Measurements from ENCODE around the gene LDOC1. TPM values are rescaled to one million over a fixed set of nuclear protein-coding genes. Genes with fewer than 3 reads are reported as not detected.
"Not testable (repeated sequence)": the region's sequence is repeated elsewhere in the genome, so short reads cannot be mapped to it uniquely, and the experiment has no call there.

The LDOC1 gene
- total and polyA plus RNA-seq, 2 experiments from 2014 or later = 9.0 to 137 TPM

DNA sequence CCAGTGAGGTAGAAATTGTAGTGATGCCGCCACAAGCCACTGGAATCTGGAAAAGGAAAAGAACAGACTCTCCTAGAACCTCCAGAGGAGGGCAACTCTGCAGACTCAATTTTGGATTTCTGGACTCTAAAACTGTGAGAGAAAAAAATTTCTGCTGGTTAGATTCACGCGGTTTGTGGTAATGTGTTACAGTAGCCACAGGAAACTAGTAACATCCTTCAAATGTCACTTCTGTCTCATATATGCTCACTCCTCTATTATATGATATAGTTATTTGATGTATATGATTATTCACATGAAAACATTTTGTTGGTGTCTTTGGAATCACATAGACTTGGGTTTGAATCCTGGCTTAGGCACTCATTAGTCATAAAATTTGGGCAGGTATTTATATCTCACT lies 18.8 kb downstream of the LDOC1 start:
- WGBS (ENCODE audit: low lambda C conversion rate, missing lambda C conversion rate) = 84% methylated on average over 3 of the region's 3 CpGs
- Histone ChIP-seq H3K4me1 (ENCODE audit: insufficient read depth) (no peaks in the 10 kb centered on the region), H4K20me1 (ENCODE audit: insufficient read depth, poor library complexity, severe bottlenecking) (no peaks in the 10 kb centered on the region), H3K79me2 (no peaks in the 10 kb centered on the region), H3K27me3 (no peaks in the 10 kb centered on the region), H3K4me3 (no peak overlapping the region), H3K9me2 (replicated peaks; ENCODE audit: insufficient read depth) (no peaks in the 10 kb centered on the region), H3K9me3 (ENCODE audit: low read depth) (no peaks in the 10 kb centered on the region), H2AFZ (no peak overlapping the region), H3K36me3 (replicated peaks; ENCODE audit: insufficient read depth, low read depth) (no peaks in the 10 kb centered on the region), H3K4me2 (no peak overlapping the region), H3K27ac (no peak overlapping the region)
- no peak for DNase-seq (ENCODE audit: low spot score)
- no peak for TF ChIP-seq EZH2phosphoT487 (IDR thresholded peaks at IDR 0.05; ENCODE audit: low read depth, severe bottlenecking, unreplicated experiment)
- TF ChIP-seq EZH2 (IDR thresholded peaks at IDR 0.05; ENCODE audit: borderline replicate concordance) = no peak
- no peak for TF ChIP-seq CTCF (IDR thresholded peaks at IDR 0.05; ENCODE audit: poor library complexity)

- not testable (repeated sequence) for H3K79me2 ChIP-seq; H3K9me3 ChIP-seq (ENCODE audit: low read depth); H3K4me2 ChIP-seq; H3K36me3 ChIP-seq (replicated peaks; ENCODE audit: insufficient read depth, low read depth); DNase-seq (ENCODE audit: low spot score); H3K4me3 ChIP-seq; H4K20me1 ChIP-seq (ENCODE audit: insufficient read depth, poor library complexity, severe bottlenecking); H2AFZ ChIP-seq; H3K27me3 ChIP-seq; H3K9me2 ChIP-seq (replicated peaks; ENCODE audit: insufficient read depth); H3K4me1 ChIP-seq (ENCODE audit: insufficient read depth); H3K27ac ChIP-seq
- 81% methylated on average over 3 of the region's 3 CpGs for WGBS (ENCODE audit: low lambda C conversion rate, missing lambda C conversion rate)
These were observed 21.7 kb downstream of the LDOC1 start for GRCh38 chrX:141155231-141155630.

GRCh38 chrX:141142946-141143345 lies 34.0 kb downstream of the LDOC1 start:
- no peaks in the 10 kb centered on the region for H4K20me1 ChIP-seq (ENCODE audit: insufficient read depth, poor library complexity, severe bottlenecking)
- TF ChIP-seq EZH2 (IDR thresholded peaks at IDR 0.05; ENCODE audit: borderline replicate concordance) (no peak), EZH2phosphoT487 (IDR thresholded peaks at IDR 0.05; ENCODE audit: low read depth, severe bottlenecking, unreplicated experiment) (no peak), CTCF (IDR thresholded peaks at IDR 0.05; ENCODE audit: poor library complexity) (no peak)
- no peaks in the 10 kb centered on the region for H3K27me3 ChIP-seq
- H3K4me1 ChIP-seq (ENCODE audit: insufficient read depth) = no peaks in the 10 kb centered on the region
- WGBS (ENCODE audit: low lambda C conversion rate, missing lambda C conversion rate) = 39% methylated on average over 3 of the region's 3 CpGs
- no peaks in the 10 kb centered on the region for H3K9me2 ChIP-seq (replicated peaks; ENCODE audit: insufficient read depth)
- H3K9me3 ChIP-seq (ENCODE audit: low read depth) = no peaks in the 10 kb centered on the region
- no peak overlapping the region for H3K4me3 ChIP-seq
- no peak for DNase-seq (ENCODE audit: low spot score)
- no peak overlapping the region for H3K4me2 ChIP-seq
- no peaks in the 10 kb centered on the region for H3K79me2 ChIP-seq
- H2AFZ ChIP-seq = no peak overlapping the region
- no peak overlapping the region for H3K27ac ChIP-seq
- H3K36me3 ChIP-seq (replicated peaks; ENCODE audit: insufficient read depth, low read depth) = no peaks in the 10 kb centered on the region

GRCh38 chrX:141133272-141133671 lies 43.7 kb downstream of the LDOC1 start:
- 79% methylated on average over 8 of the region's 8 CpGs for WGBS (ENCODE audit: low lambda C conversion rate, missing lambda C conversion rate)
- no peaks in the 10 kb centered on the region for H3K9me2 ChIP-seq (replicated peaks; ENCODE audit: insufficient read depth)
- no peaks in the 10 kb centered on the region for H3K79me2 ChIP-seq
- H3K4me2 ChIP-seq = no peak overlapping the region
- H3K9me3 ChIP-seq (ENCODE audit: low read depth) = no peaks in the 10 kb centered on the region
- no peak overlapping the region for H3K27ac ChIP-seq
- no peaks in the 10 kb centered on the region for H3K4me1 ChIP-seq (ENCODE audit: insufficient read depth)
- H3K4me3 ChIP-seq = no peak overlapping the region
- no peak for DNase-seq (ENCODE audit: low spot score)
- TF ChIP-seq CTCF (IDR thresholded peaks at IDR 0.05; ENCODE audit: poor library complexity) = no peak
- H4K20me1 ChIP-seq (ENCODE audit: insufficient read depth, poor library complexity, severe bottlenecking) = no peaks in the 10 kb centered on the region
- H3K36me3 ChIP-seq (replicated peaks; ENCODE audit: insufficient read depth, low read depth) = no peaks in the 10 kb centered on the region
- no peak overlapping the region for H2AFZ ChIP-seq
- H3K27me3 ChIP-seq = no peaks in the 10 kb centered on the region
